Measurements from ENCODE around the gene PTPRJ. TPM values are rescaled to one million over a fixed set of nuclear protein-coding genes. Genes with fewer than 3 reads are reported as not detected.
A peak's percentile ranks its signal among the peaks of the same experiment; 100 is the strongest.

PTPRJ gene
- total and polyA plus RNA-seq, 2 donors (not counting 1 experiment from before 2014, with no cell fraction given): 11.2 to 20.0 TPM

- H3K79me2 ChIP-seq (ENCODE audit: control insufficient read depth, insufficient read depth, low read length): peaks cover 74% of the 10 kb centered on the region
- H3K4me3 ChIP-seq (ENCODE audit: control extremely low read depth in 1 of 5, extremely low read depth in 1 of 5, insufficient read depth in 1 of 5, low read depth in 2 of 5, low read length in 4 of 5): no peak overlapping the region
- peaks cover 0 to 2% of the 10 kb centered on the region in 2 experiments for H3K36me3 ChIP-seq (replicated peaks in 1 of 2; ENCODE audit: control extremely low read depth in 1 of 2, control insufficient read depth in 1 of 2, extremely low read depth in 1 of 2, insufficient read depth in 2 of 2, low read length in 1 of 2)
- WGBS (ENCODE audit: insufficient coverage): 39% methylated on average over 3 of the region's 6 CpGs
- H2AFZ ChIP-seq (ENCODE audit: insufficient read depth, low read depth, low read length, poor library complexity, severe bottlenecking): no peak overlapping the region
- no peak overlapping the region for H3K27ac ChIP-seq (ENCODE audit: low read length in 2 of 2)
- ATAC-seq (ENCODE audit: low read depth): peak; percentile 14
- intact Hi-C loops (cut with micrococcal nuclease): no loop called here
- Mint-ChIP-seq H3K4me3 (no peak overlapping the region), H3K27ac (peak overlapping the region; percentile 56), H3K27me3 (no peaks in the 10 kb centered on the region), H3K4me1 (peaks cover 42% of the 10 kb centered on the region), H3K9me3 (ENCODE audit: insufficient read depth) (no peaks in the 10 kb centered on the region)
- peaks cover 4 to 14% of the 10 kb centered on the region in 2 donors for H3K4me1 ChIP-seq (ENCODE audit: control insufficient read depth in 2 of 2, insufficient read depth in 2 of 2, low read length in 2 of 2)
- H3K27me3 ChIP-seq (replicated peaks in 1 of 4; ENCODE audit: control extremely low read depth in 1 of 4, control insufficient read depth in 3 of 4, insufficient read depth in 4 of 4, low read length in 3 of 4): no peaks in the 10 kb centered on the region
- no peak for DNase-seq
- H3K9ac ChIP-seq (ENCODE audit: low read length): no peak overlapping the region
- no peaks in the 10 kb centered on the region for H3K9me3 ChIP-seq (ENCODE audit: control extremely low read depth in 1 of 3, control insufficient read depth in 2 of 3, insufficient read depth in 1 of 3, low read length in 2 of 3)
- H4K20me1 ChIP-seq (ENCODE audit: control insufficient read depth, insufficient read depth, low read length, poor library complexity, severe bottlenecking): peaks cover 6% of the 10 kb centered on the region
- TF ChIP-seq, protein P1, sequence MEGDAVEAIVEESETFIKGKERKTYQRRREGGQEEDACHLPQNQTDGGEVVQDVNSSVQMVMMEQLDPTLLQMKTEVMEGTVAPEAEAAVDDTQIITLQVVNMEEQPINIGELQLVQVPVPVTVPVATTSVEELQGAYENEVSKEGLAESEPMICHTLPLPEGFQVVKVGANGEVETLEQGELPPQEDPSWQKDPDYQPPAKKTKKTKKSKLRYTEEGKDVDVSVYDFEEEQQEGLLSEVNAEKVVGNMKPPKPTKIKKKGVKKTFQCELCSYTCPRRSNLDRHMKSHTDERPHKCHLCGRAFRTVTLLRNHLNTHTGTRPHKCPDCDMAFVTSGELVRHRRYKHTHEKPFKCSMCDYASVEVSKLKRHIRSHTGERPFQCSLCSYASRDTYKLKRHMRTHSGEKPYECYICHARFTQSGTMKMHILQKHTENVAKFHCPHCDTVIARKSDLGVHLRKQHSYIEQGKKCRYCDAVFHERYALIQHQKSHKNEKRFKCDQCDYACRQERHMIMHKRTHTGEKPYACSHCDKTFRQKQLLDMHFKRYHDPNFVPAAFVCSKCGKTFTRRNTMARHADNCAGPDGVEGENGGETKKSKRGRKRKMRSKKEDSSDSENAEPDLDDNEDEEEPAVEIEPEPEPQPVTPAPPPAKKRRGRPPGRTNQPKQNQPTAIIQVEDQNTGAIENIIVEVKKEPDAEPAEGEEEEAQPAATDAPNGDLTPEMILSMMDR (IDR thresholded peaks at IDR 0.05): no peak
- no peak for TF ChIP-seq EZH2 (IDR thresholded peaks at IDR 0.05; ENCODE audit: borderline replicate concordance, insufficient read depth, low read depth, low read length, poor library complexity, severe bottlenecking)
- CTCF ChIA-PET: no interaction called here
- no peak overlapping the region for H3K4me2 ChIP-seq (replicated peaks; ENCODE audit: low read depth, low read length, poor library complexity, severe bottlenecking)
- POLR2A ChIA-PET: no interaction called here
Observed at GRCh38 chr11:48093795-48094642, 113.7 kb downstream of the PTPRJ start.

DNA sequence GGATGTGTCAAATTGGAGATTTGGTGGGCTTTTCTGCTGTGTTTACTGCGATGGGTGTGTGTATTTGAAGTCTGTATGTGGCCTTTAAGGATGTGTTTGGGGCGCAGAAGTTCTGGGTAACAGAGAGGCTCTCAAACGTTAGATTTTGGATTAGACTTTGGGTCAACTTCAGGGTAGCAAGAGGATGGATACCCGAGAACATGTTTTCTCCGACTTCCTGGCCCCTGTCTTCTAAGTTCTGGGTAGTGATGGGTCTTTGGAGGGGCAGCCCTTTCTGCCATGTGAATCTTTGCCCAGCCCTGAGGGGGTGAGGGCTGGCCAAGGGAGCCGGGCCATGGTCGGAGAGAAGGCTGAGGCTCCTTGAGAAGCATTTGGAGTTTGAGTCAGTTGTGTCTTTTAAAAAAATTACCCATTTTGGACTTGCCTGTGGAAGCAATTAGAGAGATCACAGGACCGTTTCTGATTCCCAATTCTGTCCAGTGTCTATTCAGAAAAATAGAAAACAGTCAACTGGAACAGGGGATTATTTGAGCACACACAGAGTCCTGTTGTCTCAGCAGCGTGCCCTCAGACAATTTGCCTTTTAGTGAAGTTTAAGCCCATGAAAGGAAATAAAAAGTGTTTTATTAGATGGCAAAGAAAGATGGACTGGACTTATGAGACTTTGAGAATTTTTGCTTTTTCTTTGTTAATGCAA, 114.4 kb downstream of the PTPRJ start:
- Histone ChIP-seq H3K27ac (ENCODE audit: low read length in 2 of 2) (no peak overlapping the region), H2AFZ (ENCODE audit: insufficient read depth, low read depth, low read length, poor library complexity, severe bottlenecking) (no peak overlapping the region), H3K4me2 (replicated peaks; ENCODE audit: low read depth, low read length, poor library complexity, severe bottlenecking) (no peak overlapping the region), H3K9ac (ENCODE audit: low read length) (no peak overlapping the region), H4K20me1 (ENCODE audit: control insufficient read depth, insufficient read depth, low read length, poor library complexity, severe bottlenecking) (peaks cover 6% of the 10 kb centered on the region), H3K27me3 (replicated peaks in 1 of 4; ENCODE audit: control extremely low read depth in 1 of 4, control insufficient read depth in 3 of 4, insufficient read depth in 4 of 4, low read length in 3 of 4) (no peaks in the 10 kb centered on the region), H3K4me1 (ENCODE audit: control insufficient read depth in 2 of 2, insufficient read depth in 2 of 2, low read length in 2 of 2) (peaks cover 4 to 15% of the 10 kb centered on the region in 2 donors), H3K9me3 (ENCODE audit: control extremely low read depth in 1 of 3, control insufficient read depth in 2 of 3, insufficient read depth in 1 of 3, low read length in 2 of 3) (no peaks in the 10 kb centered on the region), H3K36me3 (replicated peaks in 1 of 2; ENCODE audit: control extremely low read depth in 1 of 2, control insufficient read depth in 1 of 2, extremely low read depth in 1 of 2, insufficient read depth in 2 of 2, low read length in 1 of 2) (peaks cover 0 to 2% of the 10 kb centered on the region in 2 experiments), H3K4me3 (ENCODE audit: control extremely low read depth in 1 of 5, extremely low read depth in 1 of 5, insufficient read depth in 1 of 5, low read depth in 2 of 5, low read length in 4 of 5) (no peak overlapping the region), H3K79me2 (ENCODE audit: control insufficient read depth, insufficient read depth, low read length) (peaks cover 74% of the 10 kb centered on the region)
- no peak overlapping the region for H3K4me3 Mint-ChIP-seq
- no peaks in the 10 kb centered on the region for H3K9me3 Mint-ChIP-seq (ENCODE audit: insufficient read depth)
- peaks cover 42% of the 10 kb centered on the region for H3K4me1 Mint-ChIP-seq
- intact Hi-C loops (cut with micrococcal nuclease): no loop called here
- CTCF ChIA-PET: no interaction called here
- 99% methylated on average over 8 of the region's 9 CpGs for WGBS (ENCODE audit: insufficient coverage)
- ATAC-seq (ENCODE audit: low read depth) (no peak), DNase-seq (no peak)
- H3K27me3 Mint-ChIP-seq: no peaks in the 10 kb centered on the region
- TF ChIP-seq, protein P1 (IDR thresholded peaks at IDR 0.05): no peak
- TF ChIP-seq EZH2 (IDR thresholded peaks at IDR 0.05; ENCODE audit: borderline replicate concordance, insufficient read depth, low read depth, low read length, poor library complexity, severe bottlenecking): no peak
- no peak overlapping the region for H3K27ac Mint-ChIP-seq
- POLR2A ChIA-PET: no interaction called here
